KOPT-K1 (cell line): Measurements from ENCODE around the gene OR4K5.

Source experiments
- H3K27ac ChIP-seq: fragments of 200-600 bp; sonication (generic); 2 replicates; pipeline ENCODE4 v1.5.1; 2016; ENCODE audit warnings: antibody characterized with exemption, mild to moderate bottlenecking, low read depth, low read length; ENCODE audit not compliant: poor library complexity, severe bottlenecking
- H3K36me3 ChIP-seq: fragments of 200-600 bp; sonication (generic); 2 replicates; pipeline ENCODE4 v1.5.1; 2017; ENCODE audit warnings: antibody characterized with exemption, mild to moderate bottlenecking, low read length, moderate library complexity; ENCODE audit not compliant: insufficient read depth
- H3K9me3 ChIP-seq: fragments of 200-600 bp; sonication (generic); 2 replicates; pipeline ENCODE4 v1.5.1; 2017; ENCODE audit warnings: antibody characterized with exemption, low read length, mild to moderate bottlenecking; ENCODE audit not compliant: insufficient read depth, poor library complexity, severe bottlenecking

The OR4K5 gene, protein sequence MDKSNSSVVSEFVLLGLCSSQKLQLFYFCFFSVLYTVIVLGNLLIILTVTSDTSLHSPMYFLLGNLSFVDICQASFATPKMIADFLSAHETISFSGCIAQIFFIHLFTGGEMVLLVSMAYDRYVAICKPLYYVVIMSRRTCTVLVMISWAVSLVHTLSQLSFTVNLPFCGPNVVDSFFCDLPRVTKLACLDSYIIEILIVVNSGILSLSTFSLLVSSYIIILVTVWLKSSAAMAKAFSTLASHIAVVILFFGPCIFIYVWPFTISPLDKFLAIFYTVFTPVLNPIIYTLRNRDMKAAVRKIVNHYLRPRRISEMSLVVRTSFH

DNA sequence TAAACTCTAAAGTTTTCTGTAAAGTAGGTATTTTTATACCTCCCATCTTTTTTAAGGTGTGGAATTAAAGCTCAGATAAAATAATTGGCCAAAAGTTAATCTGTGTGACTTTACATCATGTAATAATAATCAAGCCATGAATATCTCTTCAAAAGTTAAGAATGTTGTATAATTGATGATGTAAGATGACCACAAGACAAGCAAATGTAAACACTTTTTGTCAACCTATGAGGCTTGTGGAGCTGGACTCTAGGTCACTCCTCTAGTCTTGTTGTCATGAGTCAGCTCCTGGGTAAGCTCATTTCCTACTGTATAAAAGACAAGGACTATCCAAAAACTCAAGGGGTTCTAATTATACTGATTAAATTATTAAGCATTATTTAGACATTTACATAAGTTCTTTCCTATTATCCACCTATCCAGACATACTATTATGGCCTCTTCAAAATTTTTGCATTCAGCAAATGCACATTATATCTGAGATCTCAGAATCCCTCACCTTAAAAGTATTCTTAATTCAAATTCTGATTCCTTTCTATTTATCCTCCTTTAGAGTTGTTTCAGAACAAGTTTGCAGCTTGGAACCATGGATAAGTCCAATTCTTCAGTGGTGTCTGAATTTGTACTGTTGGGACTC lies at the start of gene OR4K5:
OR4K5 (plus strand) TSS at position 587 of the 637 bp plus-strand sequence; CDS start at position 587, 0 bp downstream.
- Histone ChIP-seq H3K27ac (no peak within 1 kb of the TSS), H3K36me3 (no peaks in the 10 kb centered on the region), H3K9me3 (no peaks in the 10 kb centered on the region)

DNA sequence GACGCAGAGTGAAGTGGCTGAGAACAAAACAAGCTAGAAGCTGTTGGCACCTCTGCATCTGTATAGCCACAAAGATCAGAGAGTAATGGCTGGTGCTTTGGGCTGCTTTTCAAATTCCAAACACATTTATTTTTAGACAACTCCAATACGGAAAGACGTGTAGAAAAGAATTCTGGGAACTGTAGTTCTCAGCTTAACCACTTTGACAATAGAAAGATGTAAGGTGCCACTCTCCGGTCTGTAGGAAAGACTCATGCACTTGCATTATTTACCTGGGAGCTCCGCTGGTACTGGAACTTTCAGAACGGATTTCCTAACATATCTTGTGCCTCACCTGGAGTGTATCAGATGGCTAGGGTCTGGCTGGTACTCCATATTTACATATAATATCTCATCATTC lies 47.2 kb upstream of the OR4K5 start:
- Histone ChIP-seq H3K36me3 (no peaks in the 10 kb centered on the region), H3K9me3 (no peaks in the 10 kb centered on the region)

GRCh38 chr14:19874842-19875241 lies 45.6 kb upstream of the OR4K5 start, which contains the start of gene OR4K2:
Gene OR4K2, plus strand, starts transcription at chr14:19875142. Its CDS starts 1,126 bp downstream, at chr14:19876268.
- Histone ChIP-seq H3K36me3 (no peaks in the 10 kb centered on the region), H3K9me3 (no peaks in the 10 kb centered on the region)

More for the DNA sequence above, 47.2 kb upstream of the OR4K5 start:
- no peak overlapping the region for H3K27ac ChIP-seq

DNA sequence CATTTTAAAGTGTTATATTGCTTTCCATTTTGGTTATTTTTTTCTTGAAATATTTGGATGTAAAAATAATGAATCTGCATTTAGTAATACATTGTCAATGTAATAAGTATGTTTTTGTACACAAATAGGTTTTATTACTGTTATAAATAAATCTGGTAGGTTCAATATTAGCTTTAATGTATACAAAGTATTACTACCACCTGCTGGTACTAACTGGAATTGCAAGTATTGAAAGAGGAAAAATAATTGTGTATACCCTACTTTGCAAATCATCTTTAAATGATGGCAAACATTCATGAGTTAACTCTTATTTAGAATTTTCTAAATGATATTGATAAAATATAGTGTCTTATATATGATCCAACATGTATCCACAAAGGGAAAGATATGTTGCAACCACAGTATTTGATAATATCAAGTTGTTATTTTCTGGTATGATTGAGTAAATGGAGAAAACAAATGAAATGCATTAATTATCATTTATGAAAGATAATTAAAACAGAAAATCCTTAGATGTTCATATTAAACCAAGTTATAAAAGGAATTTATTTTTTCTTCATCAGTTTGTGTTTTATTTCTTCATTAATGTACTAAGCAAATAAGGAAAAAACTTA lies 42.3 kb upstream of the OR4K5 start:
- Histone ChIP-seq H3K9me3 (no peaks in the 10 kb centered on the region), H3K36me3 (no peaks in the 10 kb centered on the region), H3K27ac (no peak overlapping the region)

More at GRCh38 chr14:19874842-19875241, 45.6 kb upstream of the OR4K5 start, which contains the start of gene OR4K2:
- H3K27ac ChIP-seq = no peak within 1 kb of the TSS

GRCh38 chr14:19895282-19895681 lies 25.1 kb upstream of the OR4K5 start:
- Histone ChIP-seq H3K9me3 (peaks cover 32% of the 10 kb centered on the region), H3K36me3 (no peaks in the 10 kb centered on the region), H3K27ac (no peak overlapping the region)

GRCh38 chr14:19900999-19901398 lies 19.4 kb upstream of the OR4K5 start:
- no peak overlapping the region for H3K27ac ChIP-seq
- H3K36me3 ChIP-seq = no peaks in the 10 kb centered on the region
- H3K9me3 ChIP-seq = peaks cover 11% of the 10 kb centered on the region

DNA sequence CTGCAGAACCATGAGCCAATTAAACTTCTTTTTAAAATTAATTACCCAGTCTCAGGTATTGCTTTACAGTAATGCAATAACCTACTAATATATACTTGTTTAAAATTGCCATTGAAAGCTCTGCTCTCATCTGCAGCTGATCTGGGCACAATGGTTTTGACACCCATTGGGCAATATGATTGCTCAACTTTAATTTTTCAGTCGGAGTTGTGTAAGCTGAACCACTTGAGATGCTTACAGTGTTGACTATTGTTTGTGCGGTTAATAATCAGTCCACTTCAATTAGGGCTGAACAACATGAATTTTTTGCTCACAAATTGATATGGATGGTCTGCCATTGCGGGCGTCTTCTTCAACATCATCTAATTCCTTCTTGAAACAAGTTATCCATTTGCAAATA lies 18.0 kb upstream of the OR4K5 start:
- Histone ChIP-seq H3K36me3 (no peaks in the 10 kb centered on the region), H3K27ac (no peak overlapping the region), H3K9me3 (no peaks in the 10 kb centered on the region)

DNA sequence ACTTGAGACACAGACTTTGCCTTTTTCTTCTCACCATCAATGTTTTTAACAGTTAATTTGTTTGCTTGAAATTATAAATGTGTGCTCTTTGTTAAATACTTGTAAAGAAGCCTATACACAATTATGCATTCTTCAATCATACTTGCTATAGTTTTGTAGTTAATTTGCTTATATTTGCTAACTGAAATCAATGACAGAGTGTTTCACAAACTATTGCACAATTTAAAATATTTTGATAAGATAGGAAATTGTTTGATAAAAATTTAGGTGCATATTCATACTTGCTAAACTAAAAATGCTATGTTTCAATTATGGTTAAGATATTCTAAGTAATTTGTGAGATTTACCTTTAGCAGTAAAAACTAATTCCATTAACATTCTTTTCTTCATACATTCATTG lies 13.7 kb upstream of the OR4K5 start:
- H3K27ac ChIP-seq = no peak overlapping the region
- H3K36me3 ChIP-seq = no peaks in the 10 kb centered on the region
- H3K9me3 ChIP-seq = no peaks in the 10 kb centered on the region

- Histone ChIP-seq H3K27ac (no peak overlapping the region), H3K9me3 (no peaks in the 10 kb centered on the region), H3K36me3 (no peaks in the 10 kb centered on the region)
Observed at GRCh38 chr14:19911114-19911513, 9.3 kb upstream of the OR4K5 start.

DNA sequence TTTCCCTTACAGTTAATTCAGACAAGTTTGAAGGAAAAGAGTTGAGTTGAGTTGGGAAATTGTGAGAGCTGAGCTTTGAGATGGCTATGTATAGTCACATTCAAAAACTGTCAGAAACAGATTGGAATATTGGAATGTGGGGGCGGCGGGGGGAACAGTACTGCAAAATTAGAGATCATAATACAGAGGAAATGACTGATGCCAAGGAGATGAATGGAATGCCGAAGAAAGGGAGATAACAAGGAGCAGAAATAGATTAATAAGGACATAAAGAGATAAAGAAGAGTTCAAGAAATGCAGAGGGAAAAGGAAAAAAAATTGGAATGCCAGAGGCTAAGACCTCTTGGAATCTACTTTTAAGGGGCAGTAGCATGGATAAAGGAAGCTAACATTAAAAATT lies 3.2 kb upstream of the OR4K5 start:
- Histone ChIP-seq H3K27ac (no peak overlapping the region), H3K9me3 (no peaks in the 10 kb centered on the region), H3K36me3 (no peaks in the 10 kb centered on the region)

- Histone ChIP-seq H3K36me3 (no peaks in the 10 kb centered on the region), H3K27ac (no peak overlapping the region), H3K9me3 (no peaks in the 10 kb centered on the region)
Observed at GRCh38 chr14:19917955-19918518, 2.4 kb upstream of the OR4K5 start.

- Histone ChIP-seq H3K36me3 (no peaks in the 10 kb centered on the region), H3K9me3 (no peaks in the 10 kb centered on the region), H3K27ac (no peak overlapping the region)
Observed at GRCh38 chr14:19918553-19919264, 1.7 kb upstream of the OR4K5 start.

DNA sequence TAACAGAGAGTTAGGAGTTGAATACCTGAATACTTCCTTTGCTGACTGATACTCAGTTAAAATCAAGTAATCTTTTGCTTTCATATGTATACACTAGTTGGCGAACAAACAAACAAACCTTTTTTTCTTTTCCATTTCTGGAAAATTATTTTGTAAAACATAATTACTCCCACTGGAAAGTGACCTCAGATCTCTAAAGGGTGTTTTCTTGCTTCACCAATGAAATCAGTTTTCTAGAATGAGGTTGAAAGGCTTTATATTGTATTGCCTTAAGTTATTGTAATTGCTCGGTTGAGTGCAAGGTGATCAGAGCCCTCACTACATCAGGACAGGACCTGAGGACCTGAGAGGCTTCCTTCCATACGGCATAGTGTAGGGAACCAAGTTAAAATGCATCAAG lies 10.2 kb downstream of the OR4K5 start, which contains the start of gene OR4K1:
OR4K1 (plus strand) TSS at position 301 of the 400 bp plus-strand sequence. CDS start 4,750 bp downstream, outside the sequence.
- Histone ChIP-seq H3K36me3 (no peaks in the 10 kb centered on the region), H3K9me3 (no peaks in the 10 kb centered on the region), H3K27ac (no peak within 1 kb of the TSS)

DNA sequence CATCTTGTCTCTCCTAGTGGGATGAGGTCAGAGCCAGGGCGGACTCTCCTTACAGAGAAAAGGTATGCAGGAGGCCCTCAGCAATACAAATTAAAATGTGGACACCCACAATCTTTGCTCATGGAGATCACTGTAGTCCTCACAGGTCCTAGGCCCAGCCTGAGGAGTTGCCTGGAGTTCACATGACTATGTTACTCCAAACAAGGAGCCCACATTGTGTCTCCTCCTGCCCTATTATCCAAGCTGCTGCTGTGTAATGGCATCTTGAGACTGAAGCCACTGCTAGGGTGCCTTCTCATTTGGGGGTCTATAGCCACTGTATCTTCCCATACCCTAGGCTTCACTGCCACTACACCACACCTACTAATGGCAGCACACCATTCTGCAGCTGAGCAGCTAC lies 21.3 kb downstream of the OR4K5 start:
- Histone ChIP-seq H3K9me3 (no peaks in the 10 kb centered on the region), H3K27ac (no peak overlapping the region), H3K36me3 (no peaks in the 10 kb centered on the region)
